Measurements from ENCODE around the gene ZNF837.
"Not testable (repeated sequence)": the region's sequence is repeated elsewhere in the genome, so short reads cannot be mapped to it uniquely, and the experiment has no call there.

Gene ZNF837

DNA sequence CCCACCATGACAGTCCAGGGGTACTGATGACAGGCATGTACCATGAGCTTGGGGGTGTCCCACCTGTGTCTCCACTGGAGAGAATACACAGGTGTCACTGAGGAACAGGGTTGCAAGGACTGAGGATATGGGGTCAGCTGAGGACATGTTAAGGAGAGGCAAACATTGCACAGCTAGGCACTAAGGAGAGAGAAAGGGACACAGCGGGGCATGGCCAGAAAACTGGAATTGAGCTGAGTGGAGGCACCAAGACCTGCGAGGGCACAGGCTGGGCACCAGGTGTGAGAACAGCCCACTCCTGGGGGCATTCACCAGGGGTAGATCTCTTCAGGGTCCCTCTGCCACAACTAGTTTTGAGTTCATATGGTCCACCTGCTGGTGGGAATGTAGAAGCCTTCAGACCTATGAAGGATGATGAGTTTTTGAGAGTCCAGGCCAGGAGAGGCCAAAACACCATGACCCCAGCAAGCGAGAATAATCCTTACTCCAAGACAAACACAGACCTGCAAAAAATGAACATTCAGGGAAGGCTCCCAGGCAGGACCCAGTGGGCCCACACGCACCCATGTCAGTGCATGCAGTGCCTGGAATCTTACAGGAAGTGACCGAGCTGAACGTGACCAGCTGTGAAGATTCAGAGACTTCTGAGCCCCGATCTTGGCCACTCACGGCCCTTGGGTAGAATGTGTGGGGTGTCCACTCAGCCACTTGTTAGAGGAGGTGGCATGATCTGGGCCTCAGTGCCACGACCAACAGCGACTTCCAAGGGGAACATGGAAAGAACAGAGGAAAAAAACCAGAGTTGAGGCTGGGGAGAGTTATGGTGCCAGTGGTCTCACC, 26.2 kb upstream of the ZNF837 start:
- no CpG with 5 or more reads among the region's 10 CpGs for WGBS (ENCODE audit: extremely low coverage, insufficient coverage, insufficient read length)
- H3K18ac ChIP-seq (ENCODE audit: low read length): no peak overlapping the region
- no peak overlapping the region for H2BK12ac ChIP-seq (ENCODE audit: low read length)
- no peaks in the 10 kb centered on the region for H3K27me3 ChIP-seq (ENCODE audit: insufficient read depth, low read length)
- peak overlapping the region; percentile 62 for H4K12ac ChIP-seq (ENCODE audit: low read depth, low read length)
- H2BK5ac ChIP-seq (ENCODE audit: low read depth, low read length, poor library complexity): no peak overlapping the region
- H3K23ac ChIP-seq (ENCODE audit: low read length): no peak overlapping the region
- peak overlapping the region; percentile 27 for H3K4ac ChIP-seq (ENCODE audit: low read depth, low read length)
- H2AFZ ChIP-seq (ENCODE audit: insufficient read depth, low read length, poor library complexity): peak overlapping the region; percentile 45
- peak overlapping the region; percentile 70 for H4K8ac ChIP-seq (ENCODE audit: low read depth, low read length)
- peaks cover 15% of the 10 kb centered on the region in 2 experiments for H3K4me1 ChIP-seq (ENCODE audit: control insufficient read depth in 1 of 2, insufficient read depth in 2 of 2, low read length in 2 of 2)
- no peaks in the 10 kb centered on the region for H3K36me3 ChIP-seq (ENCODE audit: control insufficient read depth in 1 of 2, insufficient read depth in 2 of 2, low read length in 2 of 2)
- no peak overlapping the region for H2BK120ac ChIP-seq (ENCODE audit: insufficient read depth, low read length, poor library complexity)
- no peak overlapping the region for H3K27ac ChIP-seq (ENCODE audit: low read depth, low read length)
- H3K79me2 ChIP-seq (ENCODE audit: control insufficient read depth, insufficient read depth, low read length, poor library complexity): peaks cover 9% of the 10 kb centered on the region
- H3K4me2 ChIP-seq (ENCODE audit: low read length): peak overlapping the region; percentile 88
- no peak overlapping the region for H3K4me3 ChIP-seq (ENCODE audit: low read depth, low read length)
- peaks cover 2% of the 10 kb centered on the region for H3K9me3 ChIP-seq (ENCODE audit: insufficient read depth, low read depth, low read length)
- H2AK5ac ChIP-seq (ENCODE audit: low read length): peak overlapping the region; percentile 53
- DNase-seq: peak in 1 of 2 donors; percentile 46
- peak overlapping the region; percentile 26 for H3K9ac ChIP-seq (ENCODE audit: low read length)
- peaks cover 12% of the 10 kb centered on the region for H3K79me1 ChIP-seq (ENCODE audit: low read length)
- peak overlapping the region; percentile 21 for H4K91ac ChIP-seq (ENCODE audit: low read depth, low read length)
- peak overlapping the region; percentile 30 for H3K14ac ChIP-seq (ENCODE audit: low read length)

DNA sequence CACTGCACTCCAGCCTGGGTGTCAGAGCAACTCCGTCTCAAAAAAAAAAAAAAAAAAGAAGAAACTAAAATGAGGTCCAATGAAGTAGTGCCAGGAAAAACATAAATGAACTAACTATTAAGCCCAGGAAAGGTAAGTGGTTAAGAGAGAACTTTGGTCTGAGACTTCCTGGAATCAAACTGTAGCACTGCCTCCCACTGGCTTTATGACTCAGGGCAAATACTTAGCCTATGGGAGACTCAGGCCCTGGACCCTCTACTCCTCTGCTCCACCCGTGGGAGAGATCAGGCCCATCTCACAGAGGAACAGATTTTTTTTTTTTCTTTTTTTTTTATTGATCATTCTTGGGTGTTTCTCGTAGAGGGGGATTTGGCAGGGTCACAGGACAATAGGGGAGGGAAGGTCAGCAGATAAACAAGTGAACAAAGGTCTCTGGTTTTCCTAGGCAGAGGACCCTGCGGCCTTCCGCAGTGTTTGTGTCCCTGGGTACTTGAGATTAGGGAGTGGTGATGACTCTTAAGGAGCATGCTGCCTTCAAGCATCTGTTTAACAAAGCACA, 23.2 kb upstream of the ZNF837 start:
- not testable (repeated sequence) for H2BK5ac ChIP-seq (ENCODE audit: low read depth, low read length, poor library complexity); H3K18ac ChIP-seq (ENCODE audit: low read length); H2AFZ ChIP-seq (ENCODE audit: insufficient read depth, low read length, poor library complexity); H4K91ac ChIP-seq (ENCODE audit: low read depth, low read length); H3K23ac ChIP-seq (ENCODE audit: low read length); H3K9me3 ChIP-seq (ENCODE audit: insufficient read depth, low read depth, low read length); H3K4me3 ChIP-seq (ENCODE audit: low read depth, low read length); H3K27me3 ChIP-seq (ENCODE audit: insufficient read depth, low read length); H2AK5ac ChIP-seq (ENCODE audit: low read length); H3K27ac ChIP-seq (ENCODE audit: low read depth, low read length); DNase-seq; H3K79me2 ChIP-seq (ENCODE audit: control insufficient read depth, insufficient read depth, low read length, poor library complexity); H3K36me3 ChIP-seq (ENCODE audit: control insufficient read depth in 1 of 2, insufficient read depth in 2 of 2, low read length in 2 of 2); H3K4me2 ChIP-seq (ENCODE audit: low read length); H2BK12ac ChIP-seq (ENCODE audit: low read length); H3K4ac ChIP-seq (ENCODE audit: low read depth, low read length); H3K14ac ChIP-seq (ENCODE audit: low read length); H2BK120ac ChIP-seq (ENCODE audit: insufficient read depth, low read length, poor library complexity); H4K12ac ChIP-seq (ENCODE audit: low read depth, low read length); H4K8ac ChIP-seq (ENCODE audit: low read depth, low read length); H3K9ac ChIP-seq (ENCODE audit: low read length)
- no CpG with 5 or more reads among the region's 5 CpGs for WGBS (ENCODE audit: extremely low coverage, insufficient coverage, insufficient read length)
- Histone ChIP-seq H3K79me1 (ENCODE audit: low read length) (peaks cover 16% of the 10 kb centered on the region), H3K4me1 (ENCODE audit: control insufficient read depth in 1 of 2, insufficient read depth in 2 of 2, low read length in 2 of 2) (peaks cover 17 to 20% of the 10 kb centered on the region in 2 experiments)

GRCh38 chr19:58401840-58402421, 21.1 kb upstream of the ZNF837 start:
- peak overlapping the region; percentile 50 for H4K8ac ChIP-seq (ENCODE audit: low read depth, low read length)
- peaks cover 0 to 3% of the 10 kb centered on the region in 2 experiments for H3K36me3 ChIP-seq (ENCODE audit: control insufficient read depth in 1 of 2, insufficient read depth in 2 of 2, low read length in 2 of 2)
- peaks cover 9 to 11% of the 10 kb centered on the region in 2 experiments for H3K4me1 ChIP-seq (ENCODE audit: control insufficient read depth in 1 of 2, insufficient read depth in 2 of 2, low read length in 2 of 2)
- H2BK5ac ChIP-seq (ENCODE audit: low read depth, low read length, poor library complexity): no peak overlapping the region
- no peak for DNase-seq
- peak overlapping the region; percentile 66 for H3K4me2 ChIP-seq (ENCODE audit: low read length)
- H2BK12ac ChIP-seq (ENCODE audit: low read length): peak overlapping the region; percentile 22
- no CpG with 5 or more reads among the region's 23 CpGs for WGBS (ENCODE audit: extremely low coverage, insufficient coverage, insufficient read length)
- no peak overlapping the region for H3K9ac ChIP-seq (ENCODE audit: low read length)
- peaks cover 6% of the 10 kb centered on the region for H3K79me1 ChIP-seq (ENCODE audit: low read length)
- H3K27me3 ChIP-seq (ENCODE audit: insufficient read depth, low read length): peaks cover 4% of the 10 kb centered on the region
- H3K9me3 ChIP-seq (ENCODE audit: insufficient read depth, low read depth, low read length): peaks cover 2% of the 10 kb centered on the region
- no peak overlapping the region for H3K14ac ChIP-seq (ENCODE audit: low read length)
- no peak overlapping the region for H3K27ac ChIP-seq (ENCODE audit: low read depth, low read length)
- H3K18ac ChIP-seq (ENCODE audit: low read length): no peak overlapping the region
- no peak overlapping the region for H4K91ac ChIP-seq (ENCODE audit: low read depth, low read length)
- H3K79me2 ChIP-seq (ENCODE audit: control insufficient read depth, insufficient read depth, low read length, poor library complexity): no peaks in the 10 kb centered on the region
- H4K12ac ChIP-seq (ENCODE audit: low read depth, low read length): no peak overlapping the region
- peak overlapping the region; percentile 73 for H2AK5ac ChIP-seq (ENCODE audit: low read length)
- no peak overlapping the region for H2AFZ ChIP-seq (ENCODE audit: insufficient read depth, low read length, poor library complexity)
- H3K4ac ChIP-seq (ENCODE audit: low read depth, low read length): peak overlapping the region; percentile 50
- H3K23ac ChIP-seq (ENCODE audit: low read length): no peak overlapping the region
- H2BK120ac ChIP-seq (ENCODE audit: insufficient read depth, low read length, poor library complexity): no peak overlapping the region
- H3K4me3 ChIP-seq (ENCODE audit: low read depth, low read length): peak overlapping the region; percentile 19

- Histone ChIP-seq H2AK5ac (ENCODE audit: low read length) (peak overlapping the region; percentile 25), H3K79me1 (ENCODE audit: low read length) (peaks cover 7% of the 10 kb centered on the region), H3K9me3 (ENCODE audit: insufficient read depth, low read depth, low read length) (no peaks in the 10 kb centered on the region), H3K36me3 (ENCODE audit: control insufficient read depth in 1 of 2, insufficient read depth in 2 of 2, low read length in 2 of 2) (peaks cover 0 to 3% of the 10 kb centered on the region in 2 experiments), H3K14ac (ENCODE audit: low read length) (peak overlapping the region; percentile 54), H3K4me3 (ENCODE audit: low read depth, low read length) (peak overlapping the region; percentile 74), H4K12ac (ENCODE audit: low read depth, low read length) (peak overlapping the region; percentile 1), H2BK5ac (ENCODE audit: low read depth, low read length, poor library complexity) (peak overlapping the region; percentile 29), H3K79me2 (ENCODE audit: control insufficient read depth, insufficient read depth, low read length, poor library complexity) (peaks cover under 1% of the 10 kb centered on the region), H4K91ac (ENCODE audit: low read depth, low read length) (peak overlapping the region; percentile 47), H2AFZ (ENCODE audit: insufficient read depth, low read length, poor library complexity) (peak overlapping the region; percentile 66), H4K8ac (ENCODE audit: low read depth, low read length) (peak overlapping the region; percentile 68), H3K27me3 (ENCODE audit: insufficient read depth, low read length) (peaks cover 11% of the 10 kb centered on the region), H2BK120ac (ENCODE audit: insufficient read depth, low read length, poor library complexity) (peak overlapping the region; percentile 20), H2BK12ac (ENCODE audit: low read length) (peak overlapping the region; percentile 31), H3K18ac (ENCODE audit: low read length) (peak overlapping the region; percentile 19), H3K27ac (ENCODE audit: low read depth, low read length) (peak overlapping the region; percentile 23), H3K23ac (ENCODE audit: low read length) (no peak overlapping the region), H3K4me2 (ENCODE audit: low read length) (peak overlapping the region; percentile 61), H3K4ac (ENCODE audit: low read depth, low read length) (no peak overlapping the region), H3K4me1 (ENCODE audit: control insufficient read depth in 1 of 2, insufficient read depth in 2 of 2, low read length in 2 of 2) (peaks cover 12 to 17% of the 10 kb centered on the region in 2 experiments), H3K9ac (ENCODE audit: low read length) (peak overlapping the region; percentile 14)
- DNase-seq: peak; percentile 100
- no CpG with 5 or more reads among the region's 80 CpGs for WGBS (ENCODE audit: extremely low coverage, insufficient coverage, insufficient read length)
These were observed 20.3 kb upstream of the ZNF837 start for GRCh38 chr19:58400916-58401839.
